ENCODE measurements around the gene TEPSIN.

DNA sequence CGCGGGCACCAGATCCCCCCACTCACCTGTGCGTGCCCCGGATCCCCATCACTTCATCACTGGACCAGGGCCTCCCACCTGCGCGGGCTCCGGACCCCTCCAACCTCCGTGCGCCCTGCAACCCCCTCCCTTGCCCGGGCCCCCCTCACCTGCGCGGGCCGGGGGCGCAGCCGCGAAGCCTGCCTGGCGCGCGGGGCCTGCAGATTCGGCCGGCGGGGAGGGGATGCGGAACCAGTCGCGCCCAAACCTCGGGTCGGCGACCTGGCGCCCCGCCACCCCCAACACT, 16.3 kb downstream of the TEPSIN start:
- TF ChIP-seq, protein P1, sequence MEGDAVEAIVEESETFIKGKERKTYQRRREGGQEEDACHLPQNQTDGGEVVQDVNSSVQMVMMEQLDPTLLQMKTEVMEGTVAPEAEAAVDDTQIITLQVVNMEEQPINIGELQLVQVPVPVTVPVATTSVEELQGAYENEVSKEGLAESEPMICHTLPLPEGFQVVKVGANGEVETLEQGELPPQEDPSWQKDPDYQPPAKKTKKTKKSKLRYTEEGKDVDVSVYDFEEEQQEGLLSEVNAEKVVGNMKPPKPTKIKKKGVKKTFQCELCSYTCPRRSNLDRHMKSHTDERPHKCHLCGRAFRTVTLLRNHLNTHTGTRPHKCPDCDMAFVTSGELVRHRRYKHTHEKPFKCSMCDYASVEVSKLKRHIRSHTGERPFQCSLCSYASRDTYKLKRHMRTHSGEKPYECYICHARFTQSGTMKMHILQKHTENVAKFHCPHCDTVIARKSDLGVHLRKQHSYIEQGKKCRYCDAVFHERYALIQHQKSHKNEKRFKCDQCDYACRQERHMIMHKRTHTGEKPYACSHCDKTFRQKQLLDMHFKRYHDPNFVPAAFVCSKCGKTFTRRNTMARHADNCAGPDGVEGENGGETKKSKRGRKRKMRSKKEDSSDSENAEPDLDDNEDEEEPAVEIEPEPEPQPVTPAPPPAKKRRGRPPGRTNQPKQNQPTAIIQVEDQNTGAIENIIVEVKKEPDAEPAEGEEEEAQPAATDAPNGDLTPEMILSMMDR (optimal IDR thresholded peaks at IDR 0.05 in 1 of 3, IDR thresholded peaks at IDR 0.05 in 1 of 3, conservative IDR thresholded peaks at IDR 0.05 in 1 of 3; ENCODE audit: extremely low read depth in 1 of 3, insufficient read depth in 2 of 3, low read length in 3 of 3), result no peak
- TF ChIP-seq EZH2 (IDR thresholded peaks at IDR 0.05; ENCODE audit: low read length), result no peak
